ENCODE data around the gene MRC2.
"Not testable (repeated sequence)": the region's sequence is repeated elsewhere in the genome, so short reads cannot be mapped to it uniquely, and the experiment has no call there.

The MRC2 gene

DNA sequence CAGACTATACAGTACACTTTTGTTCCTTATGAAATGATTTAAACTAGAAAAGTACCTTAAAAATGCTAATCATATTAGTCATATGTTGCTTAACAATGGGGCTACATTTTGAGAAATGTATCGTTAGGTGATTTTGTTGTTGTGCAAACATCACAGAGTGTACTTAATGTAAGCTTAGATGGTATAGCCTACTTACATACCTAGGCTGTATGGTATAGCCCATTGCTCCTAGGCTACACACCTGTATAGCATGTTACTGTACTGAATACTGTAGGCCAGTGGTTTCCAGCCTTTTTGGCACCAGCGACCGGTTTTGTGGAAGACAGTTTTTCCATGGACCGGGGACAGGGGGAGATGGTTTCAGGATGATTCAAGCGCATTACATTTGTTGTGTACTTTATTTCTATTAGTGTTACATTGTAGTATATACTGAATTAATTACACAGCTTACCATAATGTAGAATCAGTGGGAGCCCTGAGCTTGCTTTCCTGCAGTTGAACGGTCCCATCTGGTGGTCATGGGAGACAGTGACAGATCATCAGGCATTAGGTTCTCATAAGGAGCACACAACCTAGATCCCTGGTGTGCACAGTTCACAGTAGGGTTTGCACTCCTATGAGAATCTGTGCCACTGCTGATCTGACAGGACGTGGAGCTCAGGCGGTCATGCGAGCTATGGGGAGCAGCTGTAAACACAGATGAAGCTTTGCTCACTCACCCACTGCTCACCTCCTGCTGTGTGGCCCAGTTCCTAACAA, 35.0 kb upstream of the MRC2 start:
- no peak overlapping the region for H3K27ac ChIP-seq

DNA sequence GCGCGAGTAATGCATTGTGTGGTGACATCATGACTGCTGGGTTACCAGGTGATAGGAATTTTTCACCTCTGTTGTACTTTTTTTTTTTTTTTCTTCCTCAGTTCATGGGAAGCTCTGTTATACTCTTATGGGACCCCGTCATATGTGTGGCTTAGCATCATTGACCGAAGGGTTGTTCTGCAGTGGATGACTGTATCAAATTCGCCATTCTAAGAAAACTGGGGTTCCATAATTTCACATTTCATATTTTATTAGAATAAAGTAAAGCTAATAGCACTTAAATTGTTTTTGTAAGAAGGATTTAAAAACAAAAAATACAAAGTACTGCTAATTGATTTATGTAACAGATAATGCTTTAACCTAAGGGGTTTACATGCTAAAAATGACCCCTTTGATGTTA, 32.0 kb upstream of the MRC2 start:
- TF ChIP-seq ZFX (IDR thresholded peaks at IDR 0.05; ENCODE audit: borderline replicate concordance), result no peak
- TF ChIP-seq, protein P1, sequence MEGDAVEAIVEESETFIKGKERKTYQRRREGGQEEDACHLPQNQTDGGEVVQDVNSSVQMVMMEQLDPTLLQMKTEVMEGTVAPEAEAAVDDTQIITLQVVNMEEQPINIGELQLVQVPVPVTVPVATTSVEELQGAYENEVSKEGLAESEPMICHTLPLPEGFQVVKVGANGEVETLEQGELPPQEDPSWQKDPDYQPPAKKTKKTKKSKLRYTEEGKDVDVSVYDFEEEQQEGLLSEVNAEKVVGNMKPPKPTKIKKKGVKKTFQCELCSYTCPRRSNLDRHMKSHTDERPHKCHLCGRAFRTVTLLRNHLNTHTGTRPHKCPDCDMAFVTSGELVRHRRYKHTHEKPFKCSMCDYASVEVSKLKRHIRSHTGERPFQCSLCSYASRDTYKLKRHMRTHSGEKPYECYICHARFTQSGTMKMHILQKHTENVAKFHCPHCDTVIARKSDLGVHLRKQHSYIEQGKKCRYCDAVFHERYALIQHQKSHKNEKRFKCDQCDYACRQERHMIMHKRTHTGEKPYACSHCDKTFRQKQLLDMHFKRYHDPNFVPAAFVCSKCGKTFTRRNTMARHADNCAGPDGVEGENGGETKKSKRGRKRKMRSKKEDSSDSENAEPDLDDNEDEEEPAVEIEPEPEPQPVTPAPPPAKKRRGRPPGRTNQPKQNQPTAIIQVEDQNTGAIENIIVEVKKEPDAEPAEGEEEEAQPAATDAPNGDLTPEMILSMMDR (IDR thresholded peaks at IDR 0.05), result no peak
- no peak overlapping the region for H3K27ac ChIP-seq

More for the DNA sequence above, 35.0 kb upstream of the MRC2 start:
- no peak for TF ChIP-seq ZFX (IDR thresholded peaks at IDR 0.05; ENCODE audit: borderline replicate concordance)
- TF ChIP-seq, protein P1 (IDR thresholded peaks at IDR 0.05), result no peak

DNA sequence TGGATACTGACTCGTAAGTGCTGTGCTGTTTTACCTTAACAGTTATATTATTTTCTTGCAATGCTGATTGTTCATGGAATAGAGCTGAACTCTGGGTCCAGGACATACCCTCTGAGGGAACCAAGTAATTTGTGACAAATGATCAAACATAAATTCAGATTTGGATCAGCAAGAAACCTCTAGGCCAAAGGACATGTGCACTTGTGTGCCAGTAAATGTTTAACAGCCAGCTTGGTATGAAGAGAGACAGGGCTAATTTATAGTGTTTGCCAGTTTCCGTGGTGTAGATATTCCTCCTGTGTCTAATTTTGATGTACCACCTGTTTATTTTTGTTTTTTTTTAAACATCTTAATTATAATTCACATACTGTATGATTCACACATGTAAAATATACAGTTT, 30.8 kb upstream of the MRC2 start:
- no peak overlapping the region for H3K27ac ChIP-seq
- no peak for TF ChIP-seq ZFX (IDR thresholded peaks at IDR 0.05; ENCODE audit: borderline replicate concordance)

DNA sequence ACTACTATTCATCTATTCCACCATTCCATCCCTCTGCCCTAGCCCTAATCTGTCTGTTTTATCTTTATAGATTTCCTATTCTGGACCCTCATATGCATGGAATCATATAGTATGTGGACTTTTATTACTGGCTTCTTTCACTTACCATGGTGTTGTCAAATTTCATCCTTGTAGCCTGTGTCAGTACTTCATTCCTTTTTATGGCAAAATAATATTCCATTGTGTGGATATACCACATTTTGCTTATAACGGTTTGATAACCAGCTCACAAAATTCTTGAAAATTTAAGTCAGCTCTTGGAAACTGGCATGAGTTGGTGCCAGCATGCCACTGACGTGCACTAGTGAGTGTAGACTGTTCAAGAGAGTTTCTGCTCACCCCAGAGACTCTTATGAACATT, 30.3 kb upstream of the MRC2 start:
- TF ChIP-seq ZFX (IDR thresholded peaks at IDR 0.05; ENCODE audit: borderline replicate concordance), result no peak
- TF ChIP-seq, protein P1 (IDR thresholded peaks at IDR 0.05), result no peak
- H3K27ac ChIP-seq, result no peak overlapping the region

DNA sequence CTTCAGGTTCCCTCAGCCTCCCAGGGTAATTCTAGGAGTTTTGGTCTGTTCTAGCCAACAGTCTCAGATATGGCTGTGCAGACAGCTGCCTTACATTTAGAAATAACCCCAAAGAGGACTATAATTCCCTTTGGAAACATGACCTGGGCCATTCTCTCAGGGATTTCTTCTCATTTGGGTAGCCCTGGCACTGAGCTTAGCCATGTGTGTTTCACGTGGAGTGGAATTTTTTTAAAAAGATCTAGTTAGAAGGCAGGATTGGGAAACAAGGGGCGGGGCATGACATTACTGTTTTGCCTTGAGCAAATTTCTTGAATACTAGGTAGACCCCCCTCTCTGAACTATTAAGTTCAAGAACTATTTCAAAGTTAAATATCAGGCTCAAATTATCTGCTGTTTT, 29.6 kb upstream of the MRC2 start:
- H3K27ac ChIP-seq, result no peak overlapping the region
- TF ChIP-seq ZFX (IDR thresholded peaks at IDR 0.05; ENCODE audit: borderline replicate concordance), result no peak

DNA sequence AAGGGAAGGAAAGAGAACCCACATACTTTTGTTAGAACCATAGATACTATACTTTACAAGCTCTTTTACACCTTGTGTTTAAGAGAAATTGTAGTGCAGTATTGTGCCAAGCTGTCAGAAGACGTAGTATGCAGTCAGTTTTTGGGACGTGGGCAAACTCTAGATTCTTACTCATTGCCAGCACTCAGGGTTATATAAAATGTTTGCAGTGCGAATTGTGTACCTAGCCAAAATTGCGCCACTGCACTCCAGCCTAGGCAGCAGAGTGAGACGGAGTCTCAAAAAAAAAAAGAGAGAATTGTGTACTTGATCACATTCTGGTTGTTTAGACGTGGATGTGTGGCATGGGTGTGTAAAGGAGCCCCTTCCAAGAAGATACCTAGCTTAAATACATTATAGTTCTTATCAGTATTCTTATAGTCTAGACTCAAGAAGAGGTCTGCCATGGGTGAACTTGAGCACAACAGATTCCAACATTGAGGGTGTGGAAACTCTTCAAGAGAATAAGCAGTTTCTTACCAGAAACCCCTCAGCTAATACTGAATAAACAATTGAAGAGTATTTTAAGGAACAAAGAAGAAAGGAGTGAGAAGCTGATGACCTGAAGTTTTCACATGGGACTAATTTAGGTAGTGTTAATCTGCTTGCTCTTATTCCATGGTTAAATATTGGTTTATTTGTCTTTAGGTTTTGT, 27.4 kb upstream of the MRC2 start:
- TF ChIP-seq ZFX (IDR thresholded peaks at IDR 0.05; ENCODE audit: borderline replicate concordance), result no peak
- TF ChIP-seq, protein P1 (IDR thresholded peaks at IDR 0.05), result no peak
- H3K27ac ChIP-seq, result no peak overlapping the region

DNA sequence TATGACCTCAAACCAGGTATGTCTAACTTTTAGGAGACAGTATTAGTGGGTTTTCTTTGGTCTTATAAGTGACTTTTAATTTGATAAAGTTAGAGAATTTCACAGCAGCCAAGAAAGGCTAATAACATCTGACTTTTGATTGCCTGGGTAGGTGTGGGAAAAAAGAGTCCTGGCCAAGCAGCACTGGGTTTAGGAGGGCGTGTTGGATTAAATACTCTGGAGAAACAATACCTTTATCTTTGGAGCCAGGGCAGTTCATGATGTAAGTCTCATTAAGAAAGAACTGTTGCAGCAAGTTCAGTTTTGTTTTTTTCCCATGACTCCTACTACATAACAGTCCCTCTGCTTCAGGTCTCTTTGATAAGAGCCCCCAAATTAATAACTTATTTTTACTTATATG, 26.7 kb upstream of the MRC2 start:
- TF ChIP-seq, protein P1 (IDR thresholded peaks at IDR 0.05), result no peak
- TF ChIP-seq ZFX (IDR thresholded peaks at IDR 0.05; ENCODE audit: borderline replicate concordance), result no peak
- H3K27ac ChIP-seq, result no peak overlapping the region

DNA sequence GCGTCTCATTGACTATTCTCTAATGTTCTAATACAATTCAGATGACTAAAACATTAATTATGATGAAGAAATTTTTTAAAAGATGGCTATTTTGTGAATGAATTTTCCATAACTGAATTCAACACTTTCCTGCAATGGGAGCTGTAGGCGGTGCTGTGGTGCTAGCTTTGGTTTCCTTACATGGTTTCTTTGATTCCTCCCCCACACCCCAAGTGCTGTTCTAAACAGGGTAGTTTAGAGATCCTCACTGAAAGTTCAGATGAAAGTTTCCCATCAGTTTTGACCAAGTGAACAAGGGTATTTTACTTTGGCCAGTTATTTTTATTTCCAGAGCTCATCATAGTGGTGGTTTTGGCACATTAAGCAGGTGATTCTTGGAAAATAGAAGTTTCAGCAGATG, 26.0 kb upstream of the MRC2 start:
- H3K27ac ChIP-seq, result no peak overlapping the region
- TF ChIP-seq, protein P1 (IDR thresholded peaks at IDR 0.05), result no peak
- TF ChIP-seq ZFX (IDR thresholded peaks at IDR 0.05; ENCODE audit: borderline replicate concordance), result no peak

DNA sequence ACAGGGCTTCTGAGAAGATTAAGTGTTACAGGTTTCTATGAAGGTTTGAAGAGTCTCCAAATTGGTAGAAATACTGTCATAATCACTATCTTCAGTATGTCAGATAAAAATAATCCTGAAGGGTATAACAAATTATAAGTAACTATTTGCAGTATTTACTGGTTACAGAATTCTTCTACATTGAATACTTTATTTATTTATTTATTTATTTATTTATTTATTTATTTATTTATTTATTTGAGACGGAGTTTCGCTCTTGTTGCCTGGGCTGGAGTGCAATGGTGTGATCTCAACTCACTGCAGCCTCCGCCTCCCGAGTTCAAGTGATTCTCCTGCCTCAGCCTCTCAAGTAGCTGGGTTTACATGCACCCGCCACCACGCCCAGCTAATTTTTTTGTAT, 23.7 kb upstream of the MRC2 start:
- not testable (repeated sequence) for H3K27ac ChIP-seq

Data from 22Rv1 (cell line).